IPS DF 6.9 (cell line): ENCODE measurements around the gene GALNT17.
A peak's percentile ranks its signal among the peaks of the same experiment; 100 is the strongest.

ENCODE experiments used
- DNase-seq: peaks from one replicate; pipeline ENCODE4 v3.0.0-alpha.2; 2013; ENCODE audit warnings: low read depth, low spot score
- H3K27ac ChIP-seq: one replicate; pipeline ENCODE4 v1.5.1; 2013; ENCODE audit warnings: low read length, control low read depth
- H3K27me3 ChIP-seq: 2 replicates; pipeline ENCODE4 v1.6.1; 2013; ENCODE audit warnings: mild to moderate bottlenecking, low read length; ENCODE audit not compliant: control insufficient read depth, insufficient read depth
- H3K36me3 ChIP-seq: 2 replicates; pipeline ENCODE4 v1.6.1; 2013; ENCODE audit warnings: low read length; ENCODE audit not compliant: control insufficient read depth, insufficient read depth
- H3K4me1 ChIP-seq: 2 replicates; pipeline ENCODE4 v1.6.1; 2013; ENCODE audit warnings: low read length; ENCODE audit not compliant: control insufficient read depth, insufficient read depth
- H3K4me3 ChIP-seq: 2 replicates; pipeline ENCODE4 v1.5.1; 2013; ENCODE audit warnings: mild to moderate bottlenecking, low read length
- H3K9me3 ChIP-seq: 2 replicates; pipeline ENCODE4 v1.6.1; 2013; ENCODE audit warnings: low read length, inconsistent platforms; ENCODE audit not compliant: control insufficient read depth, insufficient read depth
- WGBS: extraction: QIAGEN DNeasy Blood & Tissue Kit; methylation state at CpG from one replicate; pipeline ENCODE4 v1.1.7; 2013; ENCODE audit warnings: mixed read lengths, missing lambda C conversion rate; ENCODE audit not compliant: insufficient read length, insufficient coverage; 5-methylcytosine and 5-hydroxymethylcytosine counted together

GALNT17 gene

GRCh38 chr7:71442492-71443190 is 310.7 kb downstream of the GALNT17 start:
- Histone ChIP-seq H3K4me3 (no peak overlapping the region), H3K4me1 (no peaks in the 10 kb centered on the region; the same call in 1 of the 2 replicates), H3K9me3 (no peaks in the 10 kb centered on the region), H3K27ac (no peak overlapping the region), H3K36me3 (no peaks in the 10 kb centered on the region), H3K27me3 (no peaks in the 10 kb centered on the region)
- WGBS = no CpG with 5 or more reads among the region's 11 CpGs
- DNase-seq = no peak

- DNase-seq = no peak
- Histone ChIP-seq H3K27me3 (no peaks in the 10 kb centered on the region), H3K27ac (no peak overlapping the region), H3K9me3 (no peaks in the 10 kb centered on the region), H3K4me1 (no peaks in the 10 kb centered on the region; the same call in 1 of the 2 replicates), H3K4me3 (no peak overlapping the region), H3K36me3 (no peaks in the 10 kb centered on the region)
- no CpG with 5 or more reads among the region's 6 CpGs for WGBS
Measured at GRCh38 chr7:71443191-71443530, 311.2 kb downstream of the GALNT17 start.

GRCh38 chr7:71444130-71444529 is 312.2 kb downstream of the GALNT17 start:
- no peak for DNase-seq
- Histone ChIP-seq H3K9me3 (no peaks in the 10 kb centered on the region), H3K27me3 (no peaks in the 10 kb centered on the region)

GRCh38 chr7:71453630-71454029 is 321.7 kb downstream of the GALNT17 start:
- no peak for DNase-seq
- no peak overlapping the region for H3K4me3 ChIP-seq
- WGBS = no CpG with 5 or more reads among the region's 2 CpGs
- H3K4me1 ChIP-seq = peaks cover 5% of the 10 kb centered on the region
- H3K27me3 ChIP-seq = no peaks in the 10 kb centered on the region
- H3K27ac ChIP-seq = no peak overlapping the region
- H3K9me3 ChIP-seq = no peaks in the 10 kb centered on the region
- no peaks in the 10 kb centered on the region for H3K36me3 ChIP-seq

More at GRCh38 chr7:71444130-71444529, 312.2 kb downstream of the GALNT17 start:
- Histone ChIP-seq H3K36me3 (no peaks in the 10 kb centered on the region), H3K4me1 (no peaks in the 10 kb centered on the region; the same call in 1 of the 2 replicates), H3K4me3 (no peak overlapping the region), H3K27ac (no peak overlapping the region)
- no CpG with 5 or more reads among the region's 4 CpGs for WGBS

- peaks cover 5% of the 10 kb centered on the region for H3K4me1 ChIP-seq
- H3K36me3 ChIP-seq = no peaks in the 10 kb centered on the region
- H3K9me3 ChIP-seq = no peaks in the 10 kb centered on the region
- DNase-seq = no peak
- no peak overlapping the region for H3K4me3 ChIP-seq
- H3K27ac ChIP-seq = no peak overlapping the region
- no peaks in the 10 kb centered on the region for H3K27me3 ChIP-seq
Measured at GRCh38 chr7:71454981-71455380, 323.0 kb downstream of the GALNT17 start.

GRCh38 chr7:71457021-71457420 is 325.1 kb downstream of the GALNT17 start:
- H3K27me3 ChIP-seq = no peaks in the 10 kb centered on the region
- no CpG with 5 or more reads among the region's 4 CpGs for WGBS
- H3K9me3 ChIP-seq = no peaks in the 10 kb centered on the region
- H3K4me3 ChIP-seq = no peak overlapping the region
- peak overlapping the region; percentile 30 for H3K27ac ChIP-seq
- H3K36me3 ChIP-seq = no peaks in the 10 kb centered on the region
- no peak for DNase-seq
- H3K4me1 ChIP-seq = peaks cover 7% of the 10 kb centered on the region

GRCh38 chr7:71457846-71458590 is 326.1 kb downstream of the GALNT17 start:
- Histone ChIP-seq H3K36me3 (no peaks in the 10 kb centered on the region), H3K4me1 (peaks cover 7% of the 10 kb centered on the region), H3K4me3 (no peak overlapping the region), H3K9me3 (no peaks in the 10 kb centered on the region), H3K27me3 (no peaks in the 10 kb centered on the region), H3K27ac (peak overlapping the region; percentile 52)
- no peak for DNase-seq
- WGBS = no CpG with 5 or more reads among the region's 9 CpGs

GRCh38 chr7:71459132-71459531 is 327.2 kb downstream of the GALNT17 start:
- no peak overlapping the region for H3K27ac ChIP-seq
- H3K27me3 ChIP-seq = no peaks in the 10 kb centered on the region
- peaks cover 7% of the 10 kb centered on the region for H3K4me1 ChIP-seq
- no peaks in the 10 kb centered on the region for H3K36me3 ChIP-seq
- no peak for DNase-seq
- no peaks in the 10 kb centered on the region for H3K9me3 ChIP-seq
- no peak overlapping the region for H3K4me3 ChIP-seq

- H3K4me3 ChIP-seq = no peak overlapping the region
- WGBS = no CpG with 5 or more reads among the region's 9 CpGs
Measured at GRCh38 chr7:71461572-71461971, 329.6 kb downstream of the GALNT17 start.

GRCh38 chr7:71465741-71466189 is 333.8 kb downstream of the GALNT17 start:
- H3K4me3 ChIP-seq = no peak overlapping the region

More at GRCh38 chr7:71461572-71461971, 329.6 kb downstream of the GALNT17 start:
- Histone ChIP-seq H3K36me3 (no peaks in the 10 kb centered on the region), H3K4me1 (peaks cover 11% of the 10 kb centered on the region), H3K27me3 (no peaks in the 10 kb centered on the region), H3K27ac (no peak overlapping the region), H3K9me3 (no peaks in the 10 kb centered on the region)
- DNase-seq = no peak

More at GRCh38 chr7:71465741-71466189, 333.8 kb downstream of the GALNT17 start:
- H3K27me3 ChIP-seq = no peaks in the 10 kb centered on the region
- peak overlapping the region; percentile 99 for H3K27ac ChIP-seq
- no peaks in the 10 kb centered on the region for H3K36me3 ChIP-seq
- H3K4me1 ChIP-seq = peaks cover 11% of the 10 kb centered on the region
- DNase-seq = no peak
- WGBS = no CpG with 5 or more reads among the region's 6 CpGs
- H3K9me3 ChIP-seq = no peaks in the 10 kb centered on the region
